ENCODE data around the gene GRIK4.
"Not testable (repeated sequence)": the region's sequence is repeated elsewhere in the genome, so short reads cannot be mapped to it uniquely, and the experiment has no call there.

GRIK4 gene

GRCh38 chr11:120577041-120577440 lies 65.5 kb downstream of the GRIK4 start:
- DNase-seq: no peak

GRCh38 chr11:120577624-120578363 lies 66.2 kb downstream of the GRIK4 start:
- no peak for DNase-seq

DNA sequence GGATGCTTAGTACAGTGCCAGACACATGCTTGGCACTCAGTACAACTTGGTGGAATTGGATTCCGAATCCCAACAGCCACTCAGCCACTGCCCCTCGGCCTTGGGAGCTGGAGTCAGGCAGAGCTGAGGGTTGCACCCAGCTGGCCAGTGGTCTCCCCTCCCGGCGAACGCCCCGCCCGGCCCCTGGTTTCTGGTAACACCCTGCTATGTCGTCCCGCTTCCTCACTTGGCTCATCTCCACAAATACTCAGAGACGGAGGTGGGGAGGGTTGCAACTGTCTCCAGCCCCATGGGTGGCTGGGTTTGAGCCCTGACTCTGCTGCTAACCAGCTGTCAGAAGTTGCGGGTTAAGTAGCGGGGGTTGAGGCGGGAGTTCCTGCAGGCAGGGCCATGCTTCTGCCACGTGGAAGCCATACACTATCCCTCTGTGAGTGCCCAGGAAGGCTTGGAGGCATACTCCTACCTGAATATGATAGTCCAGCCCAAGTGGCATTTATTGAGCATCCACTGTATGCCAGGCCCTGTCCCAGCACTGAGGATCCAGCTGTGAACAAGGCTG lies 67.1 kb downstream of the GRIK4 start:
- no peak for DNase-seq

- DNase-seq: no peak
Observed at GRCh38 chr11:120579611-120580031, 68.1 kb downstream of the GRIK4 start.

DNA sequence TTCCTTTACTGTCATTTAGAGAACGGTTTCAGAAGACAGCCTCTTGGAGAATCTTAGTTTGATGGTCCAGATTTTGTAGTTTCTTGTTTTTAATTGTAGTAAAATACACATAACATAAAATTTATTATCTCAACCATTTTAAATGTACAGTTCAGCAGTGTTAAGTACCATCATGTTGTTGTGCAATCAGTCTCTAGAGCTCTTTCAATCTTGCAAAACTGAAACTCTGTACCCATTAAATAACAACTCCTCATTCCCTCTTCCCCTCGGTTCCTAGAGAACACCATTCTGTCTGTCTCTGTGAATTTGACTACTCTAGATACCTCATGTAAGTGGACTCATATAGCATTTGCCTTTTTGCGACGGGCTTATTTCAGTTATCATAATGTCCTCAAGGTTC lies 69.8 kb downstream of the GRIK4 start:
- DNase-seq: no peak

- not testable (repeated sequence) for DNase-seq
Observed at GRCh38 chr11:120582535-120582934, 71.0 kb downstream of the GRIK4 start.

DNA sequence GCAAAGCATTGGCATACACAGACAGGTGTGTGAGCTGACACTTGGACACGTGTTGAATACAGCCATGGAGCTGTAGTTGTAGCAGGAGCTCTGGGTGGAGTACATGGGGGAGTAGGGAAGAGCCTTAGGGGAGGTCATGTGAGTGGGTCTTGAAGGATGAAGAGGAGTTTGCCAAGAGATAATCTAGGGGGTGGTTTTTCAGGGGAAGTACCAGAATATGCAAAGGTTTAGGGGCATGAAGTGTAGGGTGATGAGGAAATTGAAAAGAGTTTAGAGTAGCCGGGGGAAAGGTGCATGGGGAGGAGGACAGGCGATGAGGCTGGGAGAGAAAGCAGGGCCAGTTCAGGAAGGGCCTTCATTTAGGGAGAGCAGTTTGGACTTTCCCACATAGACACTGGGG lies 74.5 kb downstream of the GRIK4 start:
- DNase-seq: no peak

GRCh38 chr11:120586728-120587127 lies 75.2 kb downstream of the GRIK4 start:
- no peak for DNase-seq

GRCh38 chr11:120587299-120587698 lies 75.8 kb downstream of the GRIK4 start:
- no peak for DNase-seq

GRCh38 chr11:120589376-120589775 lies 77.8 kb downstream of the GRIK4 start:
- DNase-seq: no peak

GRCh38 chr11:120590472-120590871 lies 78.9 kb downstream of the GRIK4 start:
- no peak for DNase-seq

DNA sequence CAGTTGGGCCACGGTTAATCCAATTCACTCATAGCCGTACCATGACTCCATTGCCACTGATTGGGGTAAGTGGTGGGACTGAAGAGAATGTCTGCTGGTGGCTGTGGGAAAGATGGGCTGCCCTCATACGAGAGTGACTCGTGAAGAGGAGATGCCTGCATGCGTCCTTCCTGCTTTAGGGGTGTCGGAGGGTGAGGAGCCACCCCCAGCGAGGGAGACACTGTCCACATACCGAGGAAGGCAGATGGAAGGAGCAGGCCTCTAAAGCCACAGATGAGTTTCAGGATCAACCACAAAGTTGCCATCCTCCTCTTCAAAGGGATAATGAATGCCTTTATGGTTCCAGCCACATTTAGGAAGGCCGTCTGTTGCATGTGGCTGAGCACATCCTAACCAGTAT lies 83.2 kb downstream of the GRIK4 start:
- DNase-seq: no peak

DNA sequence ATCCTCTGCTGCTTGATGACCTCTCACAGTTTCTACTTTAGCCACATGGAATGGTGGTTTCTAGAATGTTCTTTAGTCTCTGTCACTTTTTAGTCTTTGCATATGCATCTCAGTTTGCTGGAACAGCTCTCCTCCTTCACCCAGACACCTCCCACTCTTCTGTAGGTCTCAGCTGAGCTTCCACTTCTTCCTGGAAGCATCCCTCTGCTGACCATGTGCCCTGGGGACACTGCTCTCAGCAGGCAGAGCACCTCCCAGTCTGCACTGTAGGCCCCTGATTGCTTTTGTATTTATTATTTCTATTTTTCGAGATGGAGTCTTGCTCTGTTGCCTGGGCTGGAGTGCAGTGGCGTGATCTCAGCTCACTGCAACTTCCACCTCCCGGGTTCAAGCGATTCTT lies 84.0 kb downstream of the GRIK4 start:
- DNase-seq: no peak

- DNase-seq: no peak
Observed at GRCh38 chr11:120597250-120598215, 86.0 kb downstream of the GRIK4 start.

- no peak for DNase-seq
Observed at GRCh38 chr11:120598517-120599257, 87.1 kb downstream of the GRIK4 start.

- no peak for DNase-seq
Observed at GRCh38 chr11:120599816-120600420, 88.4 kb downstream of the GRIK4 start.

DNA sequence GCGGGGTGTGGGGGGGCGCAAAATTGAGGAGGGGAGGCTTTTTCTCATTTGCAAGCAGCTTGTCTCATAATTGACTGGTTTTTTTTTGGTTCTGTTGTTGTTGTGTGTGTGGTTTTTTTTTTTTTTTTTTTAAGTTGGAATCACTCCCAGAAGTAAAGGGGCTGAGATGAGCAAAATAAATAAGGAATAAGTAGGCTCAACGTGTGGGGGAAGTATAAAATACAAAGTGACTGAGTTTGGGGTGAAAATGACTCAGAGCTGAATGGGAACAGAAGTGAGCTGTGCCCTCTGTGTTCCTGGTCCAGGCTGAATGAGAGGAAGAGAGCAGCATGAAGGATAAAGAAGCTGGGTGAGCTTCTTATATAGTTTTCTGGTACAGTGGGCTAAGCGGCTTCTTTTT lies 90.0 kb downstream of the GRIK4 start:
- no peak for DNase-seq

GRCh38 chr11:120603071-120603470 lies 91.5 kb downstream of the GRIK4 start:
- DNase-seq: no peak

DNA sequence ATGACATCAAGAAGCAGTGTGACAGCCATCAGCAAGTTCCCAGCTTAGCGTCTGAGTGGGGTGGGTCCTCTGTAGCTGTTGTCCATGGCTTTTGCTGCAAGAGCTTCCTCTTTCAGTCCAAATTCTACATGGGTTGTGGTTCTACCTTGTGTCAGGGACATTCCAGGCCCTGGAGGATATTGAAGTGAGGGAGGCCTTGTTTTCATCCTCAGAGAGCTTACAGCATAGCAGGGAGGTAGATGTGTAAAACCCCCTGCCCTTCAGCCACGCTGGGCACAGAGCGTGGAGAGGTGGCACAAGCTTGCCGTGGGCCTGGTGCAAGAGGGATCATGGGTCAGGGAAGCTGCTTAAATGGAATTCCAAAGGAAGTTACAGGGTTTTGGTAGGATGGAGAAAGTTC lies 93.9 kb downstream of the GRIK4 start:
- no peak for DNase-seq

GRCh38 chr11:120606211-120607010 lies 94.9 kb downstream of the GRIK4 start:
- no peak for DNase-seq

- DNase-seq: no peak
Observed at GRCh38 chr11:120608061-120608460, 96.5 kb downstream of the GRIK4 start.

DNA sequence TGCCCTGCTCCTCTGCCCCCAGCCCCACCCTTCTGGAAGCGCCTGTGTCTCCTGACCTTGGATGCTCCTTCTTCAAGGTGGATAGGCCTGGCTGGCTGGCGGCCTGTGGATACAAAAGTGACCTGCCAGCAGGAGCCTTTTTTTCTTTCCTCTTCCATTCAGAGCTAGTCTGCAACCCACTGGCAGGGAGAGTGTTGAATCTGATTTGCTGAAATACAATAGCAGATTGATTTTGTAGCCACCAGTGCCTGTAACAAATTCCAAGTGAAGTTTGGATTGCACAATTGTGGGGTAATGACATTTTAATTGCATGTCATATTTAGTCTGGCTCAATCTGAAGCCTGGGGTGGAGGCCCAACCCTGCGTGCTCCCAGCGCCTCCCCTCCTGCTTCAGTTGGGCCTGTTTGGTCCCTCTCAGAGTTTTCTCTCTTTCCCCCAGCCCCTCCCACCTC lies 97.2 kb downstream of the GRIK4 start:
- no peak for DNase-seq
